NK-92 (cell line): ENCODE results near the gene KCNIP1.
"Not testable (repeated sequence)": the region's sequence is repeated elsewhere in the genome, so short reads cannot be mapped to it uniquely, and the experiment has no call there.

Experiments used
- DNase-seq: peaks from one replicate; lab custom pipeline; 2025; ENCODE audit not compliant: unreplicated experiment; lab: John Stamatoyannopoulos, UW

The KCNIP1 gene

GRCh38 chr5:170746075-170746960 lies 242.5 kb downstream of the KCNIP1 start:
- no peak for DNase-seq

DNA sequence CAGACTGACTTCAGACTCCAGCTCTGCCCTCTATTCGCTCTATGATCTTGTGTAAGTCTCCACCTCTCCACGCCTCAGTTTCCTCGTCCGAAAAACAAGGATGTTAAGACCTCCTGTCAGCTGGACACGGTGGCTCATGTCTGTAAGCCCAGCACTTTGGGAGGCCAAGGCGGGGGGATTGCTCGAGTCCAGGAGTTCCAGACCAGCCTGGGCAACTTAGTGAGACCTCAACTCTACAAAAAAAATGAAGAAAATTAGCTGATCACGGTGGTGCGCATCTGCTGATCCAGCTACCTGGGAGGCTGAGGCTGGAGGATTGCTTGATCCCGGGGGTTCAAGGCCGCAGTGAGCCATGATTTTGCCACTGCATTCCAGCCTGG lies 243.1 kb downstream of the KCNIP1 start:
- no peak for DNase-seq

- DNase-seq, result no peak
Measured at GRCh38 chr5:170747357-170747756, 243.5 kb downstream of the KCNIP1 start.

DNA sequence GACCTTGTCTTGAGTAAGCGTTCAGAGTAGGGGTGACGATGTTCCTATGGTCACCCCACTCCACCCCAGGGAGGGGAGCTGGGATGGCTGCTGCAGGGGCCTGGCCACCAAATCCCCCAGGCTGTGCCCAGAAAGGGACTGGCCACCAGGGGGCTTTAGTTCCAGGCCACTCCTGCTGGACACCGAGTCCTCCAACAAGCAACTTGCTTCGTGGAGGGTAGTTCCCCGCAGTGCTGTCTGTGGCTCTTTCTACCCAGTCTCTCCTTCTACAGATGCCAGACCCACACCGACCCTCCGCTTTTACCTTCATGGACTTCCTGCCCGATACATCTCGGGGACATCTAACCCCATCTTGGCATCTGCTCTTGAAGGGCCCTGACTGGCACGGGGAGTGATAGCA lies 244.0 kb downstream of the KCNIP1 start:
- DNase-seq, result no peak

- no peak for DNase-seq
Measured at GRCh38 chr5:170748951-170749471, 245.2 kb downstream of the KCNIP1 start.

DNA sequence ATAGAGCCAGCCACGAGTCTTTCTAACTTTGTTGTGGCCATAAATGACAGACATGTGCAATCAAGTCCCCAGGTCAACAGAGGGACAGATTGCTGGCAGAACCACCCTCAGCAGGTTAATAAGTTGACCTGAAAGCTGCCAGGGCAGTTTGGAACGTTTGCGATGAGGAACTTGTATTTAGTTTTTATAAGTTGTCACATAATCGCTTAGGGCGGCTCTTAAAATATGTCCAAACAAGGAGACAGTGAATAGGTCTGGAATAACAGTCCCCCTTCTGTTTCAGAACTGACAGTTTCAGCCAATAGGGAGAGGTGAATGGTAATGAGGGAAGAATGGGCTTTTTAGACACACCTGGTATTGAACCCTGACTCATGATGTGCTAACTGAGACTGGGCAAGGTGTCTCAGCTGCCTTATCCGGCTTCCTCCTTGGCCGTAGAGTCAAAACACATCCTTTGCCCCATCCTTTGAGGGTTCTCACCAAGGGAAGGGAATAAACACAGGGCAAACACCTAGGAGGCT lies 246.2 kb downstream of the KCNIP1 start:
- DNase-seq, result no peak

GRCh38 chr5:170750791-170751190 lies 247.0 kb downstream of the KCNIP1 start:
- DNase-seq, result no peak

GRCh38 chr5:170751631-170752030 lies 247.8 kb downstream of the KCNIP1 start:
- no peak for DNase-seq

DNA sequence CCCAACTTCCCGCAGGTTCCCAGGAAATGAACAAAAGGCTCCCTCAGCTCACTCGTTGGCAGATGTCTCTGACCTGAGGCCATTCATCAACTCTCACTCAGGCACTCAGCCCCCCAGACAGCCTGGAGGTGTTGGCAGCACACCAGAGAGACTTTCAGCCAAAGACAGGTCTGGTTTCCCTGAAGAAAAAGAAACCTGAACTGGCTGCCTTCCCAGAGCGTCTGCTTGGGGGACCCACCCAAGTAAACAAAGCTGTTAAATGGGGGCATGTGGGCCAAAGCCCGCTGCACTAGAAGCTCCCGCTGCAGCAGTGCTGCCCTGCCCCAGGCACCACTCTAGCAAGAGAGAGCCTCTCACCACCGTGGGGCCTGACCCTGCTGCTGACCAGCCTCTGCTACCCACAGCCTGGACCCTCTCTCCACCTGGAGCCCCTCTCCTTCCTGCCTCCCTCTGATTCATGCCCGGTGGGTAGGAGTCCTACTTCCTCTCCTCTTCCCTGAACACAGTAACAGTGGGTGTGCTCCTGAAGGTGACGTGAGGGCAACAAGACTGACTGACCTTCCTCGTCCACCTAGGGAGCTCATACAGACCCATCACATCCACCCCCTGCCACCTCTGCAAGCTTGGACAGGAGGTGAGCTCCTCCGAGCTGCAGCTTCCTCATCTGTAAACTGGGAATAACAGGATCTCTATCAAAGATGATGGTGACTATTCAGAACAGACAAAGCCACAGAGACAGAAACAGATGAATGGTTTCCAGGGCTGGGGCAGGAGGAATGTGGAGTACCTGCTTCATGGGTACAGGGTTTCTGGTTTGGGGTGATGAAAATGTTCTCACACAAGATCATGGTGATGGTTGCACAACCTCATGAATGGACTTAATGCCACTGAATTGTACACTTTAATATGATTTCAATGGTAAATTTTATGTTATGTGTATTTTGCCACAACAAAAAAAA lies 248.7 kb downstream of the KCNIP1 start:
- no peak for DNase-seq

- no peak for DNase-seq
Measured at GRCh38 chr5:170753311-170753710, 249.5 kb downstream of the KCNIP1 start.

DNA sequence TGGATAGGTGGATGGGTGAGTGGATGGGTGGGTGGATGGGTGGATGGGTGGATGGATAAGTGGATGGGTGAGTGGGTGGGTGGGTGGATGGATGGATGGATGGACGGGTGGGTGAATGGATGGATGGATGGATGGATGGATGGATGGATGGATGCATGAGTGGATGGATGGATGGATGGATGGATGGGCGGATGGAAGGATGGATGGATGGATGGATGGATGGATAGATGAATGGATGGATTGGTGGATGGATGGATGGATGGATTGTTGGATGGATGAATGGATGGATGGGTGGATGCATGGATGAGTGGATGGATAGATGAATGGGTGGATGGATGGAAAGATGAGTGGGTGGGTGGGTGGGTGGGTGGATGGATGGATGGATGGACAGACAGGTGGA lies 250.7 kb downstream of the KCNIP1 start:
- not testable (repeated sequence) for DNase-seq

DNA sequence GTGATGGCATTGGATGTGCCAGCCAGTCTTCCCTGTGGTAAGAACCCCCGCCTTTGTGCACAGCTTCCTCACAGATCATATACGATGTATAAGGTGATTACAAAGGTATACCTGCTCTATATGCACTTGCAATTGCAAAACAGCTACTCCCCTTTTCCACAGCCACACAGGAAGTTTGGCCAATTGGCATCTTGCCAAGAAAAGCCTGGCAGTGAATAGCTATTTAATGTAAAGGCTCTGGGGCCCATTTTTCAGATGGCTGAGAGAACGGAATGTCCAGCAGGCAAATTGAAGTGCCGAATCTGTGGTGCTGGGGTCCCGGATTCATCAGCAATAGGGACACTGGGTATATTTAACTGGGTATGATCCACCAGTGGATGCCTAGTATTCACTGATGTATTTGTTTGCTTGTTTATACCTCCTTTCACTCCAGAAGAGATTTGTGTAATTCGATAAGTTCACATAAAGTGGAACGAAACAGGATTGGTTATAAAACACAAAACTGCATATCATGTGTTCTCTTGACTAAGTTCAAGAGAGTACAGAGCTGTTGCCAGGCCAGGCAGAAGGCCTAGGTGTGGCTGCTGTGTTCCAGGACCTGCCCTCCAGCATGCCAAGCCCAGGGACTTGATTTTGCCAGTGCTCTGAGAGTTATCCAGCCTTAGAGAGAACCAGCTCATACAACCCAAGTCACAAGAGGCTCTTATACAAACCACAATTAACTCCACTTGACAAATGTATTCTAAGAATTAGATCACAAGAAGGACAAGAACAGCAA lies 252.0 kb downstream of the KCNIP1 start:
- DNase-seq, result no peak

DNA sequence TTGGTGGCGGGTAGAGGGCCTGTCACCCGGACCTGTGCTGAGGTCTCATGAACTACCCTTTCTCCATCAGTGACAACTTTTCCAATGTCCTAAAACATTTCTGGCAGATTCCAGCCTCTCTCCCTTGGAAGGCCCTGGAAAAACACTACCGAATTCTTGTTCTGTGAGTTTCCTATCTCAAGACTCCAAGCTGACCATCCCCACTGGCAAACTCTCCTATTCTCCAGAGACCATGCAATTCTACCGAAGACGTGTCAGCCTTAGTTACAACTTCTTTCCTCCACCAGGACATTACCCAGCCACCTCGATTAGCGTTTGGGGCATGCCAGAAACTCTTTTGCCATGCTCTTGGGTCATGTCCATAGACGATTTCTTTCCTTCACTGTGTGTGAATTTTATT lies 252.9 kb downstream of the KCNIP1 start:
- DNase-seq, result no peak

GRCh38 chr5:170757182-170757601 lies 253.4 kb downstream of the KCNIP1 start:
- no peak for DNase-seq

GRCh38 chr5:170757669-170758068 lies 253.8 kb downstream of the KCNIP1 start:
- no peak for DNase-seq

- no peak for DNase-seq
Measured at GRCh38 chr5:170758481-170758880, 254.7 kb downstream of the KCNIP1 start.

GRCh38 chr5:170760113-170760512 lies 256.3 kb downstream of the KCNIP1 start:
- DNase-seq, result no peak

- no peak for DNase-seq
Measured at GRCh38 chr5:170761048-170761707, 257.4 kb downstream of the KCNIP1 start.

GRCh38 chr5:170761708-170762066 lies 257.9 kb downstream of the KCNIP1 start:
- no peak for DNase-seq

GRCh38 chr5:170762298-170762697 lies 258.5 kb downstream of the KCNIP1 start:
- not testable (repeated sequence) for DNase-seq
